ENCODE results near the gene BEST4.

DNA sequence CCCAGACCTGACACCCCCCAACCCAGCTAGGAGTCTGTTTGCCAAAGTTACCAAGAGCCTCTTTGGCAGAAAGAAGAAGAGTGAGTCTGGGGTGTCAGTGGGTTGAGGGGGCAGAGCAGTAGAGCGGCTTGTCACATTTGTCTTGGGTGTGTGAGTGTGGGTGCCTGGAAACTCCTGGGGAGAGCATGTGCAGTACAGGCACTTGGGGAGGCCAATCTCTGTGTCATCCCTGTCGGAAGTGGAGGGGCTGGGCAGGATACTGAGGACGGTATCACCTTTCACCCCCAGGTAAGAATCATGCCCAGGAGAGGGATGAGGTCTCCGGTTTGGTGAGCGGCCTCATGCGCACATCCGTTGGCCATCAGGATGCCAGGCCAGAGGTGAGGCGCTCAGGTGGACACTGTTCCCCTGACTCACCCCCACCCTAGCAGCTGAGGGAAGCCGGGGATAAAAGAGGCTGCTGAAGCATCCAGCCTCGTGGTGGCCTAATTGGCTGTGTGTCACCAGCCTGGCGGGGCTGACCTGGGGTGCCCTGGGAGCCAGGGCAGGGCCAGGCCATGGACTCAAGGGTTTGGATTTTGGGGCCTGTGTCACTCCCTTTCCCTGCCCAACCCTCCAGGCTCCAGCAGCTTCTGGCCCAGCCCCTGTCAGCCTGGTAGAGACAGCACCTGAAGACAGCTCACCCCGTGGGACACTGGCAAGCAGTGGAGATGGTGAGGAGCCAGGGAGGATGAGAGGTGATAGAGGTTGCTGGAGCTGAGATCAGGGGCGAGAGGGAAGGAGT lies 15.5 kb upstream of the BEST4 start:
- TF ChIP-seq, protein P1, sequence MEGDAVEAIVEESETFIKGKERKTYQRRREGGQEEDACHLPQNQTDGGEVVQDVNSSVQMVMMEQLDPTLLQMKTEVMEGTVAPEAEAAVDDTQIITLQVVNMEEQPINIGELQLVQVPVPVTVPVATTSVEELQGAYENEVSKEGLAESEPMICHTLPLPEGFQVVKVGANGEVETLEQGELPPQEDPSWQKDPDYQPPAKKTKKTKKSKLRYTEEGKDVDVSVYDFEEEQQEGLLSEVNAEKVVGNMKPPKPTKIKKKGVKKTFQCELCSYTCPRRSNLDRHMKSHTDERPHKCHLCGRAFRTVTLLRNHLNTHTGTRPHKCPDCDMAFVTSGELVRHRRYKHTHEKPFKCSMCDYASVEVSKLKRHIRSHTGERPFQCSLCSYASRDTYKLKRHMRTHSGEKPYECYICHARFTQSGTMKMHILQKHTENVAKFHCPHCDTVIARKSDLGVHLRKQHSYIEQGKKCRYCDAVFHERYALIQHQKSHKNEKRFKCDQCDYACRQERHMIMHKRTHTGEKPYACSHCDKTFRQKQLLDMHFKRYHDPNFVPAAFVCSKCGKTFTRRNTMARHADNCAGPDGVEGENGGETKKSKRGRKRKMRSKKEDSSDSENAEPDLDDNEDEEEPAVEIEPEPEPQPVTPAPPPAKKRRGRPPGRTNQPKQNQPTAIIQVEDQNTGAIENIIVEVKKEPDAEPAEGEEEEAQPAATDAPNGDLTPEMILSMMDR (IDR thresholded peaks at IDR 0.05) = no peak
- TF ChIP-seq EZH2 (IDR thresholded peaks at IDR 0.05) (no peak), EZH2phosphoT487 (IDR thresholded peaks at IDR 0.05) (no peak)

All from neural progenitor cell (in vitro differentiated cells).